SKM-1 treated with dmso at 0.1 percent for 144 hours (cell line): ENCODE measurements around the gene MAPT.
A peak's percentile ranks its signal among the peaks of the same experiment; 100 is the strongest.

Source experiments
- DNase-seq: peaks from one replicate; lab custom pipeline; 2025; ENCODE audit not compliant: unreplicated experiment; lab: John Stamatoyannopoulos, UW

MAPT gene

DNA sequence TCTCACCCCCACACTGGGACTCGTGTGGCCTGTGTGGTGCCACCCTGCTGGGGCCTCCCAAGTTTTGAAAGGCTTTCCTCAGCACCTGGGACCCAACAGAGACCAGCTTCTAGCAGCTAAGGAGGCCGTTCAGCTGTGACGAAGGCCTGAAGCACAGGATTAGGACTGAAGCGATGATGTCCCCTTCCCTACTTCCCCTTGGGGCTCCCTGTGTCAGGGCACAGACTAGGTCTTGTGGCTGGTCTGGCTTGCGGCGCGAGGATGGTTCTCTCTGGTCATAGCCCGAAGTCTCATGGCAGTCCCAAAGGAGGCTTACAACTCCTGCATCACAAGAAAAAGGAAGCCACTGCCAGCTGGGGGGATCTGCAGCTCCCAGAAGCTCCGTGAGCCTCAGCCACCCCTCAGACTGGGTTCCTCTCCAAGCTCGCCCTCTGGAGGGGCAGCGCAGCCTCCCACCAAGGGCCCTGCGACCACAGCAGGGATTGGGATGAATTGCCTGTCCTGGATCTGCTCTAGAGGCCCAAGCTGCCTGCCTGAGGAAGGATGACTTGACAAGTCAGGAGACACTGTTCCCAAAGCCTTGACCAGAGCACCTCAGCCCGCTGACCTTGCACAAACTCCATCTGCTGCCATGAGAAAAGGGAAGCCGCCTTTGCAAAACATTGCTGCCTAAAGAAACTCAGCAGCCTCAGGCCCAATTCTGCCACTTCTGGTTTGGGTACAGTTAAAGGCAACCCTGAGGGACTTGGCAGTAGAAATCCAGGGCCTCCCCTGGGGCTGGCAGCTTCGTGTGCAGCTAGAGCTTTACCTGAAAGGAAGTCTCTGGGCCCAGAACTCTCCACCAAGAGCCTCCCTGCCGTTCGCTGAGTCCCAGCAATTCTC lies 132.1 kb downstream of the MAPT start:
- DNase-seq, result peak; percentile 20

DNA sequence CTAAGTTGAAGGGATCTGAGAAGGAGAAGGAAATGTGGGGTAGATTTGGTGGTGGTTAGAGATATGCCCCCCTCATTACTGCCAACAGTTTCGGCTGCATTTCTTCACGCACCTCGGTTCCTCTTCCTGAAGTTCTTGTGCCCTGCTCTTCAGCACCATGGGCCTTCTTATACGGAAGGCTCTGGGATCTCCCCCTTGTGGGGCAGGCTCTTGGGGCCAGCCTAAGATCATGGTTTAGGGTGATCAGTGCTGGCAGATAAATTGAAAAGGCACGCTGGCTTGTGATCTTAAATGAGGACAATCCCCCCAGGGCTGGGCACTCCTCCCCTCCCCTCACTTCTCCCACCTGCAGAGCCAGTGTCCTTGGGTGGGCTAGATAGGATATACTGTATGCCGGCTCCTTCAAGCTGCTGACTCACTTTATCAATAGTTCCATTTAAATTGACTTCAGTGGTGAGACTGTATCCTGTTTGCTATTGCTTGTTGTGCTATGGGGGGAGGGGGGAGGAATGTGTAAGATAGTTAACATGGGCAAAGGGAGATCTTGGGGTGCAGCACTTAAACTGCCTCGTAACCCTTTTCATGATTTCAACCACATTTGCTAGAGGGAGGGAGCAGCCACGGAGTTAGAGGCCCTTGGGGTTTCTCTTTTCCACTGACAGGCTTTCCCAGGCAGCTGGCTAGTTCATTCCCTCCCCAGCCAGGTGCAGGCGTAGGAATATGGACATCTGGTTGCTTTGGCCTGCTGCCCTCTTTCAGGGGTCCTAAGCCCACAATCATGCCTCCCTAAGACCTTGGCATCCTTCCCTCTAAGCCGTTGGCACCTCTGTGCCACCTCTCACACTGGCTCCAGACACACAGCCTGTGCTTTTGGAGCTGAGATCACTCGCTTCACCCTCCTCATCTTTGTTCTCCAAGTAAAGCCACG lies 133.0 kb downstream of the MAPT start:
- no peak for DNase-seq

DNA sequence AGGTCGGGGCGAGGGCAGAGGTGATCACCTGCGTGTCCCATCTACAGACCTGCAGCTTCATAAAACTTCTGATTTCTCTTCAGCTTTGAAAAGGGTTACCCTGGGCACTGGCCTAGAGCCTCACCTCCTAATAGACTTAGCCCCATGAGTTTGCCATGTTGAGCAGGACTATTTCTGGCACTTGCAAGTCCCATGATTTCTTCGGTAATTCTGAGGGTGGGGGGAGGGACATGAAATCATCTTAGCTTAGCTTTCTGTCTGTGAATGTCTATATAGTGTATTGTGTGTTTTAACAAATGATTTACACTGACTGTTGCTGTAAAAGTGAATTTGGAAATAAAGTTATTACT lies 133.6 kb downstream of the MAPT start:
- DNase-seq, result no peak

DNA sequence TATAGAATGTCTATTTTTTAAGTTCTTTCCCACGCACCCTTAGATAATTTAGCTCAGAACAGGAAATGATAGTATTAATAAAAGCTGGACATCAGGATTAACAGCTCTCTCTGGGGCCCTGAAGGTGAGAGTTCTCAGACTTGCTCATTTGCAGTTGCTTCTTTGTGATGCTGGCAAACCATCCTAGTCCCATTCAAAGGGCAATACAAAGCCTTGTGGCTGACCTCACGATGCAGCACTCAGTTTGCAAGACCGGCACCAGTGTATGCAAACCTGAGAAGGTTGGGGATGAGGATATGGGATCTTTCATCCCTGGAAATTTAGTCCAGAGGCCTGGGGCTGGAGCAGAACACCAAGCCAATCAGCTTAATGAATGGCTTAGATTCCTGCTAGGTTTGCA lies 134.0 kb downstream of the MAPT start:
- no peak for DNase-seq

DNA sequence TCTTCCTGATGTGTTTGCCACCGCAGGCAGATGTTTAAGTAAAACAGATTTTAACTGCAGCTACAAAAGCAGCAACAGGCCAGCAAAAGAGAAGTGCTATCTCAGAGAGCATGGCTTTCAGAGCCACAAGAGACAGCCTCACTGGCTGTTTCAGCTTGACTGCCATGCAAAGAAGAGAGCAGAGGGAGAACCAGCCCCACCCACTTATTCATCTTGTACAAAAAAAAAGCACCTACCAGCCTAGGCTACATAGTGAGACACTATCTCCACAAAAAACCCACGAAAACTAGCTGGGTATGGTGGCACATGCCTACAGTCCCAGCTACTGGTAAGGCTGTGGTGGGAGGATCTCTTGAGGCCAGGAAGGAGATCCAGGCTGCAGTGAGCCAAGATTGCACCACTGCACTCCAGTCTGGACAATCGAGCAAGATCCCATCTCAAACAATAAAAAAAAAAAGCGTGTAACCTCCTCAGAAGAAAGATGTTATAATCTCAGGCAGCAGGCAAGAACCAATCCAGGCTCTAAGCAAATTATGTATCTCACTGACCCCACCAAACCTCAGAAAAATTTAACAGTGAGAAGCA lies 134.7 kb downstream of the MAPT start:
- no peak for DNase-seq

DNA sequence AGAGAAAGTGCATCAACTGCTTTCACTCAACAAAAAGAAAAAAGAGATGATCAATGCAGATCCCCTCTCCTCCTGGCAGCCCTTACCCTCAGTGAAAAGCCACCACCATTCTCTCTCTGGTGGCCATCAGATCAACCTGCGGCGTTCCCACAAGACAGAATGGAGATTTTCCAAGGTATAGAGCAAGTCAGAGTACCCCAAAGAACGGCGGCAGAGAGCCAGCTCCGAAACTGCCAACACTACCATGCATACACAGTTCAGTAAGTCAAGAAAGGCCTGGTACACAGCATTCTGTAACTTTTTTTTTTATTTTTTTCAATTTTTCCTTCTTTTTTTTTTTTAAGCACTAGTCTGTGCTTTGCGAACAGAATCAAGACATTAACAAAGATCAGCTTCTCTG lies 135.3 kb downstream of the MAPT start:
- no peak for DNase-seq

DNA sequence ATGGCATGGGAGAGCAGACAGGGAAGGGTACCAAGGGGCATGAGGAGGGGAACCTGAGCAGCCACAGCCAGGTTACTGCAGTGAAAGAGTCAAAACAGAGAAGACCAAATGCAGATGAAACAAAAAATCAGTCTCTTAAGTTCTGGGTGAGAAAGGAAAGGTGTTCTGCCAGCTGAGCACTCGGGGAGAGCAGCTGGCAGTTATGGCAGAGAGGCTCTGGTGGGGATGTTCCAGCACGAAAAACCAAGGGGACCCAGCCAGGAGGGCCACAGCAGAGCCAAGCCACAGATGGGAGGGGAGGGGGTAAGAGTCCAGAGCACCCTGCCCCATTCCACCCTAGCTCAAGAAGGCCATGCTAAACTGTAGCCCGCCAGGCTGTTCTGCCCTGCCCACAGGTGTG lies 136.4 kb downstream of the MAPT start:
- DNase-seq, result no peak

DNA sequence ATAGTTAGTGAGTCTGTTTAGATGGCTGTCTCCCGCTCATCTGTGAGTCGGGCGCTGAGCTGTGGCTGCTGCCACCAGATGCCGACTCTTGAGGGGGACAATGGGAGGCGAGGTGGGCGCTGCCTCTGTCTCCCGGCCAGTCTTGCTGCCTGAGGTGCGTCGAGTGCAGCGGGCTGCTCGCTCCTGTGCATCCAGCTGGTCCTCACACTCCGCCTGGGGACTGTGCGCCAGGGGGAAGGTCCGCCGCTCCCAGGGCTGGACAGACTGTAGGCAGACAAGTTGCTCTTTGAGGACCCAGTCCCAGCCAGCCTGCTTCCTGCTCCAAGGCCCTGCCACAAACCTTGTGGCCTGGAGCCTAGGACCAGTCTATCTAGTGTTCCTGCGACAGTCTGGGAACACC lies 137.1 kb downstream of the MAPT start:
- DNase-seq, result no peak

DNA sequence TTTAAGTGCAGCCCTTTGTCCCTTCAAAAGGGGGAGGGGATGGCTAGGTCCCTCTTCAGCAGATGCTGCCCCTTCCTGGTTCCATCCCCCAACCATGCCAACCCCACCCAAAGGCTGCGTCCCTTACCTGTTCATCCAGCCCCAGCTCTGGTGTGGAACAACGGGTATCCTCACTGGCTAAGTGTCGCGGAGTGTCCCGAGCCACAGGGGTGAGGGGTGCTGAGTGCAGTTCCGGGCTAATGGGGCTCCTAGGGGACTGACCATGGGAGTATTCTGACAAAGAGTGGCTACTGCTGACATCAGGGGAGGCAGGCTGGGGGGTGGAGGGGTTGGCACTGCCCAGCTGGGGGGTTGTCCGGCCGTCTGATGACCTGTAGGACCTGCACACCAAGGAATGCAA lies 137.6 kb downstream of the MAPT start:
- no peak for DNase-seq

DNA sequence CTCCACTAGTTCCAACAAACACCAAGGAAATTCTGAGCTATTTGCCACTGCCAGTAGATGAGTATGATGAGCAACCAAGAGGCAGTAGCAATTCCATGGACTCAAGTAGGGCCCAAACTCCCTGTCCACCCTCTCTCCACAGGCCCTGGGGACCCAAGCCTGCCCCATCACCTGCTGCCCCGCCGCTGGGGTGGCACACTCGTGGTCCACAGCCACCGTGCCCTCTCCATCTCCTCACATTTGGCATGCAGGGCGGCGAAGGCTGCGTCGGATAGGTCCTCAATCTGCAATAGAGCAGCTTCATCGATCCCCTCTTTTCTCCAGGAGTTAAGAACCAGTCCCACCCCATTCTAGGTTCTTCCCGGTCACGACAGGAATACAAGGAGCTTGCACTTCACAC lies 138.6 kb downstream of the MAPT start:
- DNase-seq, result no peak

DNA sequence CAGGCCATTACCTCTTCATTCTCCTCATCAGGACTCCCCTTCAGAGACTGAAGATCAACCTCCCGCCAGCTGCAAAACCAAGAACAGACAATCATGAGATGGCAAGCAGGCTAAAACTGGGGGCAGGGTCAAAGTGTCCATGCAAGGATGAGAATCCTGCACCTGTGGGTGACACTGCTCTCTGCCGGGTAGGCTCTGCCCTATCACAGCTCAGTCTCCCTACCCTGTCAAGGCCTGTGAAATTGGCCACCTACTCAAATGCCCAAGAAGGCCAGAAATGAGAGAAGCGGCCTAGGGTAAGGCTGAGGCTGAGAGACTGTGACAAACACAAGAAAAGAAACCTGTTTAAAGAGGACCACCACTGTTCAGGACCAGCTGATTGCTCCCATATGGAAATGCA lies 139.0 kb downstream of the MAPT start:
- no peak for DNase-seq

DNA sequence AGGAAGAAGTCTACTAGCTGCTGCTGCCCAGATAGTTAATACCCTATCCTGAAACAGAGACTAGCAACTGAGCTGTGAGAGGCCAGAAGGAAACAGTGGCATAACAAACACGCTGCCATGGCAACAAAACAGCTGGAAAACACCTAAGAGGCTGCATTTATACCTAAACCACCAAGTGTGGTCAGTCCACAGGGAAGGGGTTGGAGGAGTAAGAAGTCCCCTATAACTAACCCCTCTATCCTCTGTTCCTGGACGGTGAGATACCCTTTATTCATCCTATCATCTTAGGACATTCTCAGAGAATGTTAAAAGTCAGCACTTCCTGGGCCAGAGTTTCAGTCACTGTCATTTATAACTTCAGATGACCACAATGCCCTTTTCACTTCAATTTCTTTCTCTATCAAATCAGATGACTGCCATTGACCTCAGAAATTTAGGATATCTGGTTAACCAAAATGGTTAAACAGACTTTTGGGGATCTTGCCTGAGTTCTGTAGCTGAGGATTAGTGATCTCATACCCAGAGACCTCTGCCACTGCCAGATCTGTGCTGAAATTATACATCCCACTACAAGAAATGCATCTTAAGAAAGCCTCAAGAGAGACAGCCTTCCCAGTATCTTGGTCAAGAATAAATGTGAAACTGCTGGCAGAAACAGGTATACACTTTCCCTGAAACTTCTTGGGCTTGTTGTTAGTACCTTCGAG lies 140.9 kb downstream of the MAPT start:
- no peak for DNase-seq

DNA sequence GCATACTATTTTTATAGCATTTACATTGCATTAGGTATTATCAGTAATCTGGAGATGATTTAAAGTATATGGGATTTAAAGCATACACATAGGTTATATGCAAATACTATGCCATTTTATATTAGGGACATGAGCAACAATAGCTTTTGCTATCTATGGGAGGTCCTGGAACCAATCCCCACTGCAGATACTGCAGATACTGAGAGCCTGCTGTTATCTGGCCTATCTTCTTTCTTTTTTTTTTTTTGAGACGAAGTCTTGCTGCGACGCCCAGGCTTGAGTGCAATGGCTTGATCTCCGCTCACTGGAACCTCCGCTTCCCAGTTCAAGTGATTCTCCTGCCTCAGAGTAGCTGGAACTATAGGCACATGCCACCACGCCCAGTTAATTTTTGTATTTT lies 142.1 kb downstream of the MAPT start:
- DNase-seq, result no peak

DNA sequence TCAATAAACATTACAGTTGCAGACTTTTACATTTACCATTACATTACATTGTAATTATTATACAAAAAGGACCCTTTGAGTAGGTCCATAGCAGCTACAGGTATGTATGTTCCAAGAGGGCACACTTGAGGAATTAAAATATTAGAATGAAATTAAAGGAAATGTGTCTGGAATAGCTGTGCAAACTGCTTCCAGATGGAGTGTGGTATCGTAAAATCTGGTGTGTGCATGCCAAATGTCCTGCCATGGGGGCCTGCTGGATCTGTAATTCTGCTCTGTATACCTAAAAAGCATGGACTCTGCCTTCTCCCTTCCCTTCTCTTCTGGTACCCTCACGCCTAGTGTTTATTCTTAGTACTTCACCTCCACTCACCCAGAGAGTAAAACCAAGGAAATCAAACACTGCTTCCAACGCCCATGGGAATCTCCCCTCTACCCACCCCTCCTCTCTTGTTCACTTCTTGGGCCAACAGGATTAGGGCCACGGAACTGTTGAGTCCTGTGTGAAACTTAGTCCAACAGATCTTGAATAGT lies 143.4 kb downstream of the MAPT start:
- no peak for DNase-seq

DNA sequence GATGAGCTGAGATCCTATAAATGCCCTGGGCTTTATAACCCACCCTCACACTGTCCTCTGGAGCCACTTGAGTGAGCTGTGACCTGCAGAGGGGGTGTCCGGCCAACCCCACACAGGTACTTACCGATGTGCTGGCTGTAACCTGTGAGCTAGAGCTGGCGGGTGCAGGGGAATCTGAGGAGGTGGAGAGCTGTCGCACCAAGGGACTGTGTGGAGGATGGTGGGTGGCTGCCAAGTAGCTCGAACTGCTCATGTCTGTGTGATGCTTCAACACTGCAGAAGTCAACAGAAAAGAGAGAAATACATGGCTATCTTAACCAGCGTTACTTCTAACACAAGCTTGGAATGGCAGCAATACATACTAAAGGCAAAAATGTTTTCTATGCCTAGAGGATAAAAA lies 144.1 kb downstream of the MAPT start:
- no peak for DNase-seq

DNA sequence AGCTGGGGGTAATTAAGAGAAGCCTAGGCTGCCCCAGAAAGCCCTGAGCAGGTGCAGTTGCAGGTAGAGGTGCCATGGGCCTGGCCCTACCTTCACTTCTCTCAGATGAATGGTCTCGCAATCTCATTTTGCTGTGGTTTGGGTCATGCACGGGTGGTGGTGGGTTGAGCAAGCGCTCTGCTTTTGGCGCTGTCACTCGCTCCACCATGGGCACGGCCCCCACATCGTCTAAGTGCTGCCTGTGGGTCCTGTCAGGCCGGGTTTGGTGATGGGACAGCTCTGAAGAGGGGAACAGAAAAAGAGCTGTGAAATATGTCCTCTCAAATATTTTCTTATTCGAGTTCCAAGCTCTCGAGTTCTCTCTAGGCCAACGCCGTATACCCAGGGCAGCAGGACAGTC lies 144.6 kb downstream of the MAPT start:
- no peak for DNase-seq

DNA sequence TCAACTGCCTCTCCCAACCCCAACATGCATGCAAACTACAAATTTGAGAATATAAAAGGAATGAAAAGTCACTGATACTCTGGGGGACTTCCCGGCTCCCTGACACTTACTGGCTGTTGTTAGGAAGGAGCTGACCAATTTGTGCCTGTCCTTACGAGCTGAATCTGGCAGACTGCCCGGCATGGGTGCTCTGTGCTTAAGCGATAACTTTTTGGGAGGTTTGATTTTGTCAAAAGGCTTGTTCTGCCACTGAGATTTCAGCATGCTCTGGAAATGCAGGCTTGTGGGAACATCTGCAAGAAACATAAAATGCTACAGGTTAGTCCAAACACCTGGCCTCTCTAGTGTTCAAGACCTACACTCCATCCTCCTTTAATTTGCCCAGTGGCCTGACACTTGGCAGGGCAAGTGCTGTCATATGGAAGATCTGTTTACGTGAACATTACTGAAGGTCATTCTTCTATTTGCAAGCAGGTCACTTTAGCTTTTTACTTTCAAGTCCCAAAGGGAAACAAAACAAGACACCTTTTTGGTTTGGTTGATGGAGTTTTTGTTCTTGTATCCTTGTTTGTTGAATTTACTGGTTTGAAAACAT lies 145.3 kb downstream of the MAPT start:
- DNase-seq, result no peak

DNA sequence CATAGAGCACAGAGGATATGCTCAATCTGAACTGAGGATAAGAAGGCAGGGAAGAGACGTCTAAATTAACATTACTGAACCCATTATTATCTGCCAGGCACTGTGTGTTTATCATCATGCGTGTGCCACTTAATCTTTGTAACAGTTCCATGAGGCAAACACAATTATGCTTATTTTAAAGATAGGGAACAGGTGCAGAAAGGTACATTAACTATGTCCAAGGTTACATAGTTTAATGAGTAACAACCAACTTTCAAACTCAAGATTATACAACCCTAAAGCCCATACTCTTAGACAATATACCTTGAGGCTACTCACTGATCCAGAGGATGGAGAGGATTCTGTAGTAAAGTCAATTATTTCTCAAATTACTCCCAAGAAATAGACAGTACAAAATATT lies 147.9 kb downstream of the MAPT start:
- no peak for DNase-seq

DNA sequence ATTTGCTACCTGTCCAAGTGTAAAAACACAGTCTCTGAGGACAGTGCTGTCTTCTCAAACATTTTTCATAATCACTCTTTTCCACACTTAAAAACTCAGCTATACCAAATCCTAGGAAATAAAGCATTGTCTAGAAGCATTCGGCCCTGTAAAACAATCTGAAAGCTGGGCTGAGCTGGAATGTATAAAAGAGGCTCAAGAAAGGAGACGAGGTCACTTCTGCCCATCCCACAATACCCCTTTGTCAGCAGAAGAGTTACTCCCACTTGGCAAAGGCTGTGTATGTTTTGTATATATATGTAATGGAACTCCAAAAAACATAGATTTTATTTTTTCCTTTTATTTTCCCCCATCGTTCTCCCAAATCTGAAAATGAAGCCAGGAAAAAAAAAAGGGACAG lies 148.6 kb downstream of the MAPT start:
- DNase-seq, result no peak

DNA sequence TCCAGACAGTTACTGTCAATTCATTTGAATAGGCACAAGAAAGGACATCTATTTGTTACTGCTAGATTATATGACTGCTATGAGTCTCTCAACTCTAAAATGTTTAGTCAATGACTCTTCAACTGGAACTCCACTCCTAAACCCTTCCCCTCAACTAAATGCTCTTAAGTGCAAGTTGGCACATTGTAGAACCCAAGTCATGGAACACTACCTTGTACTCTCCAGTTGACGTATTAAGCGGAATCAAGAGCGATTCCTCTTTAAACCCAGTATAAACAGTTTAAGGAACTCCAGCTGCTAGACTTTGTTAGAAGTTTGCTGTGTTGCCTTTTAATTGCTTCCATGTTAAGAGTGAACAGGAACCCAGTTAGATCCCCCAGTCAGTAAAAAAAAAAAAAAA lies 149.3 kb downstream of the MAPT start:
- DNase-seq, result no peak
